ENCODE results near the gene GALK2. TPM values are rescaled to one million over a fixed set of nuclear protein-coding genes. Genes with fewer than 3 reads are reported as not detected.
"Not testable (repeated sequence)": the region's sequence is repeated elsewhere in the genome, so short reads cannot be mapped to it uniquely, and the experiment has no call there.

The GALK2 gene
- total RNA-seq, 1 donor from 2014 or later, result 50.1 TPM

- H3K9ac ChIP-seq (ENCODE audit: low read depth in 1 of 3, low read length in 3 of 3), result no peak overlapping the region
- H3K27me3 ChIP-seq (ENCODE audit: control insufficient read depth in 3 of 3, insufficient read depth in 3 of 3, low read length in 3 of 3), result no peaks in the 10 kb centered on the region
- H3K9me3 ChIP-seq (ENCODE audit: control insufficient read depth in 3 of 3, low read length in 3 of 3), result no peaks in the 10 kb centered on the region
- H3K4me1 ChIP-seq (ENCODE audit: control insufficient read depth in 3 of 3, insufficient read depth in 3 of 3, low read length in 3 of 3), result no peaks in the 10 kb centered on the region
- no peak overlapping the region for H3K27ac ChIP-seq (ENCODE audit: low read depth, low read length)
- H3K36me3 ChIP-seq (ENCODE audit: control insufficient read depth in 3 of 3, insufficient read depth in 3 of 3, low read length in 3 of 3), result peaks cover 0 to 9% (median 4%) of the 10 kb centered on the region in 3 donors
- no peak overlapping the region for H3K4me3 ChIP-seq (ENCODE audit: low read length in 3 of 3)
Observed at GRCh38 chr15:49238342-49238741, 68.3 kb downstream of the GALK2 start.

GRCh38 chr15:49239105-49239504 lies 69.1 kb downstream of the GALK2 start:
- Histone ChIP-seq H3K27me3 (ENCODE audit: control insufficient read depth in 3 of 3, insufficient read depth in 3 of 3, low read length in 3 of 3) (no peaks in the 10 kb centered on the region), H3K4me3 (ENCODE audit: low read length in 3 of 3) (no peak overlapping the region), H3K4me1 (ENCODE audit: control insufficient read depth in 3 of 3, insufficient read depth in 3 of 3, low read length in 3 of 3) (no peaks in the 10 kb centered on the region), H3K9me3 (ENCODE audit: control insufficient read depth in 3 of 3, low read length in 3 of 3) (no peaks in the 10 kb centered on the region), H3K36me3 (ENCODE audit: control insufficient read depth in 3 of 3, insufficient read depth in 3 of 3, low read length in 3 of 3) (peaks cover 0 to 10% (median 4%) of the 10 kb centered on the region in 3 donors), H3K9ac (ENCODE audit: low read depth in 1 of 3, low read length in 3 of 3) (no peak overlapping the region), H3K27ac (ENCODE audit: low read depth, low read length) (no peak overlapping the region)

GRCh38 chr15:49242820-49243219 lies 72.8 kb downstream of the GALK2 start:
- no peak overlapping the region for H3K4me3 ChIP-seq (ENCODE audit: low read length in 3 of 3)
- H3K9ac ChIP-seq (ENCODE audit: low read depth in 1 of 3, low read length in 3 of 3), result no peak overlapping the region
- no peaks in the 10 kb centered on the region for H3K9me3 ChIP-seq (ENCODE audit: control insufficient read depth in 3 of 3, low read length in 3 of 3)
- H3K36me3 ChIP-seq (ENCODE audit: control insufficient read depth in 3 of 3, insufficient read depth in 3 of 3, low read length in 3 of 3), result peaks cover 0 to 10% (median 4%) of the 10 kb centered on the region in 3 donors
- H3K4me1 ChIP-seq (ENCODE audit: control insufficient read depth in 3 of 3, insufficient read depth in 3 of 3, low read length in 3 of 3), result no peaks in the 10 kb centered on the region
- no peaks in the 10 kb centered on the region for H3K27me3 ChIP-seq (ENCODE audit: control insufficient read depth in 3 of 3, insufficient read depth in 3 of 3, low read length in 3 of 3)
- peak overlapping the region; percentile 11 for H3K27ac ChIP-seq (ENCODE audit: low read depth, low read length)

GRCh38 chr15:49247556-49248110 lies 77.6 kb downstream of the GALK2 start:
- Histone ChIP-seq H3K27ac (ENCODE audit: low read depth, low read length) (no peak overlapping the region), H3K9ac (ENCODE audit: low read depth in 1 of 3, low read length in 3 of 3) (no peak overlapping the region), H3K4me1 (ENCODE audit: control insufficient read depth in 3 of 3, insufficient read depth in 3 of 3, low read length in 3 of 3) (no peaks in the 10 kb centered on the region), H3K36me3 (ENCODE audit: control insufficient read depth in 3 of 3, insufficient read depth in 3 of 3, low read length in 3 of 3) (peaks cover 0 to 4% (median 4%) of the 10 kb centered on the region in 3 donors), H3K9me3 (ENCODE audit: control insufficient read depth in 3 of 3, low read length in 3 of 3) (no peaks in the 10 kb centered on the region), H3K27me3 (ENCODE audit: control insufficient read depth in 3 of 3, insufficient read depth in 3 of 3, low read length in 3 of 3) (no peaks in the 10 kb centered on the region), H3K4me3 (ENCODE audit: low read length in 3 of 3) (no peak overlapping the region)

DNA sequence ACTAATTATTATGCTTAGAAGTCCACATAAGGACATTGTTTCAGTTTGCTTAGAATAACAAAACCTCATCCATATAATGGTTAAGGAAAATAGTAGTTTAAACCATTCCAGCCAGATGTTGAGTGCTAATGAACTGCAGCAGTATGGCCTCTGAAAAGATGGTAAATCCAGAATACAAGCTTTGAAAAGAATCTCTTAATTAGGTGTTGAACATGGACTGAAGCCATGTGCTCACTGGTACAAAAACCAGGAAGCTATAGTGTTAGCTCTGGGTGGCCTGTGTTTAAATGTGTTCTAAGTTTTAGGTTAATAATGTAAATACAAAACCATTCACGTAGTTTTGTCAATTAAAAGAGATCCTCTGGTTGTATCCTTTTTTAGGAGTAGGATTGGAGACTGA lies 78.2 kb downstream of the GALK2 start:
- Histone ChIP-seq H3K36me3 (ENCODE audit: control insufficient read depth in 3 of 3, insufficient read depth in 3 of 3, low read length in 3 of 3) (peaks cover 0 to 1% (median under 1%) of the 10 kb centered on the region in 3 donors), H3K4me1 (ENCODE audit: control insufficient read depth in 3 of 3, insufficient read depth in 3 of 3, low read length in 3 of 3) (no peaks in the 10 kb centered on the region), H3K4me3 (ENCODE audit: low read length in 3 of 3) (no peak overlapping the region), H3K27ac (ENCODE audit: low read depth, low read length) (no peak overlapping the region), H3K9me3 (ENCODE audit: control insufficient read depth in 3 of 3, low read length in 3 of 3) (no peaks in the 10 kb centered on the region), H3K9ac (ENCODE audit: low read depth in 1 of 3, low read length in 3 of 3) (no peak overlapping the region), H3K27me3 (ENCODE audit: control insufficient read depth in 3 of 3, insufficient read depth in 3 of 3, low read length in 3 of 3) (no peaks in the 10 kb centered on the region)

DNA sequence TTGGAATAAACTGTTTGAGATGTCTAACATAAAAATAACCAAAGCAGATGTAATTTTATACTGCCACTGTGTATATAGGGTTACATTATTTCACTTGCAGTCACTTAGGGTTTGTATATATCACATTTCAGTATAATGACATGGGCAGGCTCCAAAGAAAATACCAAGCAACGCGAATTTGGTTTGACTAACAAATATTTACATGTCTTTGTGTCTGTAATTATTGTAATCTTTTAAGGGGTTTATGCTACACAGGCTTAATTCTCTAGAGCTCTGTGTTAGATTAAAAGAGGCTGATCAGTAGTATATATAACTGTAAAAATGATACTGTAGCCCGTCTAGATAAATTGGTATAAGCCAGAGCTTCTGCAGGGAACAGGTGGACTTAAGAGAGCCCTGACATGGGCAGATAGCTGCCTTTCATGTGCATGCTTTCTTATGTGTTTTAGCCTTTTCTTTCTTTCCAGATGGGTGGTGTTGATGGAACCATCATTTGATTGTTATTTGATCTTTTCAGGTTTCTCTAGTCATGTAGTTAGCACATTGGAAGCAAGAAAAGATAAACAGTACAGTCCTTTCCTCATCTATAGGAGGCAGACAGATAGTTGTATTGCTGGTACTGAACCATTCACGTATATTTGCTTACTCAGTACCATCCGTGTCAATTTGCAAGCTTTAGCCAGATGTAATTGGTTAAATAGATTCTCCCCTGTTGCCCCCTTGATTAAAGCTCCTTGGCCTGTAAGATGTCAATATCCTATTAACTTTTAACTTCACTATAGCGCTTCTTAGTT lies 86.1 kb downstream of the GALK2 start:
- H3K36me3 ChIP-seq (ENCODE audit: control insufficient read depth in 3 of 3, insufficient read depth in 3 of 3, low read length in 3 of 3), result no peaks in the 10 kb centered on the region
- H3K4me1 ChIP-seq (ENCODE audit: control insufficient read depth in 3 of 3, insufficient read depth in 3 of 3, low read length in 3 of 3), result peaks cover 0 to 3% (median 0%) of the 10 kb centered on the region in 3 donors
- no peaks in the 10 kb centered on the region for H3K9me3 ChIP-seq (ENCODE audit: control insufficient read depth in 3 of 3, low read length in 3 of 3)
- H3K27me3 ChIP-seq (ENCODE audit: control insufficient read depth in 3 of 3, insufficient read depth in 3 of 3, low read length in 3 of 3), result no peaks in the 10 kb centered on the region
- peak overlapping the region in 2 of 3 donors; percentile 3 to 29 for H3K4me3 ChIP-seq (ENCODE audit: low read length in 3 of 3)
- peak overlapping the region in 1 of 3 donors; percentile 15 for H3K9ac ChIP-seq (ENCODE audit: low read depth in 1 of 3, low read length in 3 of 3)
- peak overlapping the region; percentile 56 for H3K27ac ChIP-seq (ENCODE audit: low read depth, low read length)

DNA sequence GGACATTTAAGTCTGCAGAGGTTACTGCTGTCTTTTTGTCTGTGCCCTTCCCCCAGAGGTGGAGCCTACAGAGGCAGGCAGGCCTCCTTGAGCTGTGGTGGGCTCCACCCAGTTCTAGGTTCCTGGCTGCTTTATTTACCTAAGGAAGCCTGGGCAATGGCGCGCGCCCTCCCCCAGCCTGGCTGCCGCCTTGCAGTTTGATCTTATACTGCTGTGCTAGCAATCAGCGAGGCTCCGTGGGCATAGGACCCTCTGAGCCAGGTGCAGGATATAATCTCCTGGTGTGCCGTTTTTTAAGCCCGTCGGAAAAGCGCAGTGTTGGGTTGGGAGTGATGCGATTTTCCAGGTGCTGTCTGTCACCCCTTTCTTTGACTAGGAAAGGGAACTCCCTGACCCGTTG lies 95.1 kb downstream of the GALK2 start:
- not testable (repeated sequence) for H3K27ac ChIP-seq (ENCODE audit: low read depth, low read length); H3K4me1 ChIP-seq (ENCODE audit: control insufficient read depth in 3 of 3, insufficient read depth in 3 of 3, low read length in 3 of 3); H3K9ac ChIP-seq (ENCODE audit: low read depth in 1 of 3, low read length in 3 of 3); H3K27me3 ChIP-seq (ENCODE audit: control insufficient read depth in 3 of 3, insufficient read depth in 3 of 3, low read length in 3 of 3); H3K36me3 ChIP-seq (ENCODE audit: control insufficient read depth in 3 of 3, insufficient read depth in 3 of 3, low read length in 3 of 3); H3K4me3 ChIP-seq (ENCODE audit: low read length in 3 of 3); H3K9me3 ChIP-seq (ENCODE audit: control insufficient read depth in 3 of 3, low read length in 3 of 3)

DNA sequence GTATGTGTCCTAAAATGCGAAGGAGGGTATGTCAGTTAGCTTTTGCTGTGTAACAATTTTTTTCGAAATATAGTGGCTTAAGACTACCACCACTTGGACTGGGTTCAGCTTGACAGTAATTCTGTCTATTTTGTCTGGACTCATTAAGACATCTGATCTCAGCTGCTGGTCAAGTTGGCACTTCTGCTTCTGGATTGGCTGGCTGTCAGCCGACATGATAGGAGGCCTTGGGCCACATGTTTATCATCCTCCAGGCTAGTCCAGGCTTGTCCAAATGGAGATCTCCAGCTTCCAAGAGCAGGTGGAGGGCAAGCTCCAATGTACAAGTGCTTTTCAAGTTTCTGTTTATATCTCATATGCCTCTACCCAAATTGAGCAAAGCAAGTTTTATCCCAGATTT lies 95.9 kb downstream of the GALK2 start:
- no peak overlapping the region for H3K9ac ChIP-seq (ENCODE audit: low read depth in 1 of 3, low read length in 3 of 3)
- H3K9me3 ChIP-seq (ENCODE audit: control insufficient read depth in 3 of 3, low read length in 3 of 3), result no peaks in the 10 kb centered on the region
- no peaks in the 10 kb centered on the region for H3K27me3 ChIP-seq (ENCODE audit: control insufficient read depth in 3 of 3, insufficient read depth in 3 of 3, low read length in 3 of 3)
- H3K4me1 ChIP-seq (ENCODE audit: control insufficient read depth in 3 of 3, insufficient read depth in 3 of 3, low read length in 3 of 3), result peaks cover 0 to 2% (median 0%) of the 10 kb centered on the region in 3 donors
- H3K27ac ChIP-seq (ENCODE audit: low read depth, low read length), result no peak overlapping the region
- H3K4me3 ChIP-seq (ENCODE audit: low read length in 3 of 3), result no peak overlapping the region
- H3K36me3 ChIP-seq (ENCODE audit: control insufficient read depth in 3 of 3, insufficient read depth in 3 of 3, low read length in 3 of 3), result peaks cover 0 to 2% (median 0%) of the 10 kb centered on the region in 3 donors

DNA sequence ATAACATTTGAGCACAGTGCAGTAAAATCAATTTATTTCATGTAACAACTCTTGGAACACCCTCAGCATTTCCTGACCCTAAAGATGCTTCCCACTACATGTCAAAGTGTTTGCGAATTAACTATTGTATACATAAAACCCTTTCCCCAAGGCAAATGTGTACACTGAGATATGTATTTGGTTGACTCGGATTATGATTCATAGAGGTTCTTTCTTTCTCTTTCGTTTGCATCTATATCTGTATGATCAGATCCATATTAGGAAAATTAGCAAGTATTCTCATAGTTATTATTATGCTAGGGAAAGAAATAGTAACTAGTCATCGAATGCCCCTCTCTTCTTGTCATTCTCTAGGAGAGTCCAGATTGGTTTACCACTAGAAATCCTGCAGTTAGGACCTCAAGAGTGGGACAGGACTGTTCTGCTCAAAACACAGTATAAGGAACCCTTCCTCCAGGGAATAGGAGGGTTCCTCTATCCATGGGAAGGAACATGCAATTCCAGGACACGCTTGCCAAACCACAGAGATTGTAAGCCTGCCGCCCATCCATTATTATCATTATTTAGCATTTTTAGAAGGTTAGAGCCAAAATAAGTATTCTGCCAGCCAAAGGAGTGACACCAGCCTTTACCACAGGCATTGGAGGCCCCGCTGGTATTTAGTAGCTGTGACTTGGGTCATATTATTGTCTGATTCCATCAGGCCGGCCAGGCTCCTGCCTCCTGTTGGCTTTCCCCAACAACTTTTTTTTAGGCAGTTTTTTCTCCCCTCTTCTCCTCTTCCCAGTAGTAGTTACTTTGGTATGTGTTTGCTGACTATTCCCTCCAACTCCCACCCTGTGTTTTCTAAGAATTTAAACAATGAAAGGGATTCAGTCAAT lies 100.7 kb downstream of the GALK2 start:
- no peak overlapping the region for H3K27ac ChIP-seq (ENCODE audit: low read depth, low read length)
- no peak overlapping the region for H3K9ac ChIP-seq (ENCODE audit: low read depth in 1 of 3, low read length in 3 of 3)

More for the DNA sequence above, 100.7 kb downstream of the GALK2 start:
- Histone ChIP-seq H3K36me3 (ENCODE audit: control insufficient read depth in 3 of 3, insufficient read depth in 3 of 3, low read length in 3 of 3) (no peaks in the 10 kb centered on the region), H3K4me3 (ENCODE audit: low read length in 3 of 3) (no peak overlapping the region), H3K9me3 (ENCODE audit: control insufficient read depth in 3 of 3, low read length in 3 of 3) (no peaks in the 10 kb centered on the region), H3K4me1 (ENCODE audit: control insufficient read depth in 3 of 3, insufficient read depth in 3 of 3, low read length in 3 of 3) (peaks cover 0 to 6% (median 0%) of the 10 kb centered on the region in 3 donors), H3K27me3 (ENCODE audit: control insufficient read depth in 3 of 3, insufficient read depth in 3 of 3, low read length in 3 of 3) (no peaks in the 10 kb centered on the region)

Data from skeletal muscle tissue (tissue), 4 donors.